Effector memory CD4-positive, alpha-beta T cell (primary cell): Measurements from ENCODE around the gene TEKTIP1.

ENCODE experiments used
- DNase-seq, 3 donors: peaks; one replicate each; pipeline ENCODE4 v3.0.0-alpha.2; 2020
- H3K27ac ChIP-seq: 2 replicates; pipeline ENCODE4 v1.7.0; 2013; ENCODE audit warnings: mild to moderate bottlenecking, low read length, moderate library complexity; ENCODE audit not compliant: insufficient read depth, poor library complexity, severe bottlenecking
- H3K27me3 ChIP-seq: replicated peaks from 2 replicates; pipeline ENCODE4 v1.7.0; 2013; ENCODE audit warnings: mild to moderate bottlenecking, low read length; ENCODE audit not compliant: insufficient read depth, control insufficient read depth, poor library complexity, severe bottlenecking
- H3K36me3 ChIP-seq: 2 replicates; pipeline ENCODE4 v1.7.0; 2013; ENCODE audit warnings: mild to moderate bottlenecking, low read length, moderate library complexity; ENCODE audit not compliant: control insufficient read depth, insufficient read depth
- H3K4me1 ChIP-seq: 2 replicates; pipeline ENCODE4 v1.7.0; 2013; ENCODE audit warnings: low read length, mild to moderate bottlenecking; ENCODE audit not compliant: control insufficient read depth, insufficient read depth, poor library complexity, severe bottlenecking
- H3K4me3 ChIP-seq: 2 replicates; pipeline ENCODE4 v1.7.0; 2013; ENCODE audit warnings: low read length, low read depth, mild to moderate bottlenecking; ENCODE audit not compliant: insufficient read depth, poor library complexity, severe bottlenecking
- H3K9me3 ChIP-seq: 2 replicates; pipeline ENCODE4 v1.7.0; 2013; ENCODE audit warnings: mild to moderate bottlenecking, low read length, moderate library complexity; ENCODE audit not compliant: control insufficient read depth

Gene TEKTIP1

GRCh38 chr19:3537438-3538240 is 1.3 kb upstream of the TEKTIP1 start:
- Histone ChIP-seq H3K9me3 (no peaks in the 10 kb centered on the region), H3K4me3 (no peak overlapping the region), H3K27me3 (no peaks in the 10 kb centered on the region), H3K36me3 (peaks cover 42% of the 10 kb centered on the region), H3K27ac (no peak overlapping the region), H3K4me1 (no peaks in the 10 kb centered on the region)
- DNase-seq: no peak

GRCh38 chr19:3538258-3538929 is 580 bp upstream of the TEKTIP1 start:
- Histone ChIP-seq H3K27ac (no peak overlapping the region), H3K4me1 (no peaks in the 10 kb centered on the region), H3K36me3 (peaks cover 35% of the 10 kb centered on the region), H3K9me3 (no peaks in the 10 kb centered on the region), H3K4me3 (no peak overlapping the region), H3K27me3 (no peaks in the 10 kb centered on the region)
- DNase-seq: no peak

GRCh38 chr19:3539756-3540118 is 763 bp downstream of the TEKTIP1 start:
- no peaks in the 10 kb centered on the region for H3K4me1 ChIP-seq
- no peak overlapping the region for H3K4me3 ChIP-seq
- DNase-seq: no peak
- no peaks in the 10 kb centered on the region for H3K9me3 ChIP-seq
- H3K36me3 ChIP-seq: peaks cover 30% of the 10 kb centered on the region
- no peak overlapping the region for H3K27ac ChIP-seq
- no peaks in the 10 kb centered on the region for H3K27me3 ChIP-seq

- Histone ChIP-seq H3K27ac (no peak overlapping the region), H3K4me1 (no peaks in the 10 kb centered on the region), H3K9me3 (no peaks in the 10 kb centered on the region), H3K36me3 (peaks cover 36% of the 10 kb centered on the region), H3K4me3 (no peak overlapping the region), H3K27me3 (no peaks in the 10 kb centered on the region)
- DNase-seq: no peak
Observed at GRCh38 chr19:3543150-3544057, 4.4 kb downstream of the TEKTIP1 start.

- H3K9me3 ChIP-seq: no peaks in the 10 kb centered on the region
Observed at GRCh38 chr19:3544058-3544376, 5.0 kb downstream of the TEKTIP1 start.

GRCh38 chr19:3544742-3545668 is 6.0 kb downstream of the TEKTIP1 start:
- DNase-seq: peak; percentile 56 to 69 (median 66)
- H3K27ac ChIP-seq: no peak overlapping the region
- H3K36me3 ChIP-seq: peaks cover 36% of the 10 kb centered on the region

More at GRCh38 chr19:3544058-3544376, 5.0 kb downstream of the TEKTIP1 start:
- Histone ChIP-seq H3K27ac (no peak overlapping the region), H3K27me3 (no peaks in the 10 kb centered on the region), H3K4me1 (no peaks in the 10 kb centered on the region), H3K4me3 (no peak overlapping the region), H3K36me3 (peaks cover 41% of the 10 kb centered on the region)
- no peak for DNase-seq

GRCh38 chr19:3545669-3546034 is 6.7 kb downstream of the TEKTIP1 start:
- Histone ChIP-seq H3K36me3 (peaks cover 36% of the 10 kb centered on the region), H3K4me3 (no peak overlapping the region), H3K27me3 (no peaks in the 10 kb centered on the region), H3K27ac (no peak overlapping the region), H3K4me1 (no peaks in the 10 kb centered on the region), H3K9me3 (no peaks in the 10 kb centered on the region)
- DNase-seq: no peak

More at GRCh38 chr19:3544742-3545668, 6.0 kb downstream of the TEKTIP1 start:
- no peaks in the 10 kb centered on the region for H3K4me1 ChIP-seq
- no peaks in the 10 kb centered on the region for H3K9me3 ChIP-seq
- H3K4me3 ChIP-seq: no peak overlapping the region
- no peaks in the 10 kb centered on the region for H3K27me3 ChIP-seq

GRCh38 chr19:3546119-3546518 is 7.1 kb downstream of the TEKTIP1 start:
- H3K4me3 ChIP-seq: no peak overlapping the region
- DNase-seq: no peak
- no peak overlapping the region for H3K27ac ChIP-seq
- no peaks in the 10 kb centered on the region for H3K9me3 ChIP-seq
- H3K4me1 ChIP-seq: no peaks in the 10 kb centered on the region
- peaks cover 36% of the 10 kb centered on the region for H3K36me3 ChIP-seq
- H3K27me3 ChIP-seq: no peaks in the 10 kb centered on the region

GRCh38 chr19:3547301-3547731 is 8.3 kb downstream of the TEKTIP1 start:
- Histone ChIP-seq H3K27me3 (no peaks in the 10 kb centered on the region), H3K4me1 (no peaks in the 10 kb centered on the region), H3K9me3 (no peaks in the 10 kb centered on the region), H3K27ac (no peak overlapping the region), H3K4me3 (no peak overlapping the region), H3K36me3 (peaks cover 36% of the 10 kb centered on the region)
- DNase-seq: no peak
